SU-DHL-6 (cell line): ENCODE data around the gene C1orf35.

Experiments used
- H2AFZ ChIP-seq: fragments of 200-600 bp; sonication (generic); 2 replicates; pipeline ENCODE4 v1.6.1; 2014; ENCODE audit warnings: low read depth, mild to moderate bottlenecking, moderate library complexity, mixed read lengths, antibody characterized with exemption, low read length; ENCODE audit not compliant: severe bottlenecking
- H3F3A ChIP-seq: fragments of 200-600 bp; shearing (Covaris generic); 2 replicates; pipeline ENCODE4 v1.6.0; 2016; ENCODE audit warnings: antibody characterized with exemption, mild to moderate bottlenecking; ENCODE audit not compliant: insufficient read depth
- H3K27ac ChIP-seq: fragments of 200-600 bp; sonication (generic); 2 replicates; pipeline ENCODE4 v1.5.1; 2016; ENCODE audit warnings: low read depth, mild to moderate bottlenecking, low read length, moderate library complexity, mixed read lengths
- H3K27me3 ChIP-seq: fragments of 200-600 bp; sonication (generic), shearing (Covaris generic); 2 replicates; pipeline ENCODE4 v1.6.0; 2014; ENCODE audit warnings: mild to moderate bottlenecking, low read length
- H3K36me3 ChIP-seq: fragments of 200-600 bp; sonication (generic); 2 replicates; pipeline ENCODE4 v1.6.1; 2014; ENCODE audit warnings: mild to moderate bottlenecking, low read length, mixed read lengths
- H3K4me2 ChIP-seq: fragments of 300-600, 200-600 bp; shearing (Covaris generic), sonication (generic); 2 replicates; pipeline ENCODE4 v1.6.0; 2014; ENCODE audit warnings: low read length, low read depth, mild to moderate bottlenecking; ENCODE audit not compliant: poor library complexity, severe bottlenecking
- H3K4me3 ChIP-seq: fragments of 200-600 bp; sonication (generic); 2 replicates; pipeline ENCODE4 v1.5.1; 2014; ENCODE audit warnings: antibody characterized with exemption, low read length, mild to moderate bottlenecking, mixed read lengths; ENCODE audit not compliant: insufficient read depth, poor library complexity, severe bottlenecking
- H3K79me2 ChIP-seq: fragments of 200-600 bp; sonication (generic); 2 replicates; pipeline ENCODE4 v1.6.1; 2014; ENCODE audit warnings: mild to moderate bottlenecking, low read length, moderate library complexity; ENCODE audit not compliant: insufficient read depth
- H3K9ac ChIP-seq: fragments of 200-600 bp; sonication (generic); 2 replicates; pipeline ENCODE4 v1.7.0; 2014; ENCODE audit warnings: mild to moderate bottlenecking, low read length
- H3K9me2 ChIP-seq: fragments of 200-600 bp; sonication (generic); replicated peaks from 2 replicates; pipeline ENCODE4 v1.6.1; 2014; ENCODE audit warnings: low read length; ENCODE audit not compliant: insufficient read depth
- H3K9me3 ChIP-seq: fragments of 200-600 bp; sonication (generic); 2 replicates; pipeline ENCODE4 v1.6.1; 2014; ENCODE audit warnings: low read length, mixed read lengths; ENCODE audit not compliant: insufficient read depth
- H4K20me1 ChIP-seq: fragments of 200-600 bp; sonication (generic); 2 replicates; pipeline ENCODE4 v1.6.1; 2014; ENCODE audit warnings: low read depth, mild to moderate bottlenecking, antibody characterized with exemption, low read length, moderate library complexity, mixed read lengths
- EZH2phosphoT487 ChIP-seq: fragments of 200-600 bp; sonication (generic), shearing (Covaris generic); conservative IDR thresholded peaks from 2 replicates; pipeline ENCODE4 v1.6.1; 2018; ENCODE audit warnings: mild to moderate bottlenecking, antibody characterized with exemption, low read length, moderate library complexity, mixed read lengths
- TF ChIP-seq, protein P1 (sequence below): fragments of 200-600 bp; sonication (generic); IDR thresholded peaks from one replicate; pipeline ENCODE4 v1.5.1; 2017; ENCODE audit warnings: antibody characterized with exemption, mild to moderate bottlenecking, low read length, moderate library complexity; ENCODE audit not compliant: insufficient read depth, poor library complexity, severe bottlenecking

The C1orf35 gene

DNA sequence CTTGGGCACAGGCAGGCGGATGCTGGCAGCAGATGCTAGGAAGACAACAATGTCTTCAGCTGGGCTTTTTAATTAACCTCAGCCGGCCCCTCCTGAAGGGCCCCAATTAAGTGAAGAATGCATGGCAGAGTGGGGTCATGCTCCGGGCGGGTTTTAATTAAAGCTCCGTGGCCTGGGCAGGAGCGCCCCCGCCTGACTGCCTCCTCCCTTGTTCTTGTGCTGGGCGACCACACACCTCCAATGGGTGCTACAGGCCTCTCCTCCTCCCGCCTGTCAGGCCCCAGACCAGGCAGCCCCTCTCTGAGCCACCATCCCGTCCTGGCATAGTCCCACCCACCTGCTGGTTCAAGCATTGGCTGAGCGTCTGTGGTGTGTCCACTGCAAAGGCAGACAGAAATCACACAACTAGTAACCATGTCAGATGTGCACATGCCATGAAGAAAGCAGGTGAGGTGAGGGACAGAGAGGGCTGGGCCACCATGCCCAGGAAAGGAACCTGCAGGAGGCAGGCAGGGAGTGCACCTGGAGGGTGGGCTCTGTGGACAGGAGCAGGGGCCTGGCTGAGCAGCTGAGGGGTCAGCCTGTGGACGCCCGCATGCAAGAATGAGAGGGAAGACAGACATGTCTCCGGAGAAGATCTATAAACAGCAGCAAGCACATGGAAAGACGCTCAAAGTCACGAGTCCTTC, 29.1 kb downstream of the C1orf35 start:
- H3K79me2 ChIP-seq: no peaks in the 10 kb centered on the region
- no peak overlapping the region for H3K4me3 ChIP-seq
- no peaks in the 10 kb centered on the region for H3K36me3 ChIP-seq
- no peaks in the 10 kb centered on the region for H4K20me1 ChIP-seq
- no peaks in the 10 kb centered on the region for H3F3A ChIP-seq
- H3K9me2 ChIP-seq: no peaks in the 10 kb centered on the region
- no peak for TF ChIP-seq EZH2phosphoT487
- TF ChIP-seq, protein P1, sequence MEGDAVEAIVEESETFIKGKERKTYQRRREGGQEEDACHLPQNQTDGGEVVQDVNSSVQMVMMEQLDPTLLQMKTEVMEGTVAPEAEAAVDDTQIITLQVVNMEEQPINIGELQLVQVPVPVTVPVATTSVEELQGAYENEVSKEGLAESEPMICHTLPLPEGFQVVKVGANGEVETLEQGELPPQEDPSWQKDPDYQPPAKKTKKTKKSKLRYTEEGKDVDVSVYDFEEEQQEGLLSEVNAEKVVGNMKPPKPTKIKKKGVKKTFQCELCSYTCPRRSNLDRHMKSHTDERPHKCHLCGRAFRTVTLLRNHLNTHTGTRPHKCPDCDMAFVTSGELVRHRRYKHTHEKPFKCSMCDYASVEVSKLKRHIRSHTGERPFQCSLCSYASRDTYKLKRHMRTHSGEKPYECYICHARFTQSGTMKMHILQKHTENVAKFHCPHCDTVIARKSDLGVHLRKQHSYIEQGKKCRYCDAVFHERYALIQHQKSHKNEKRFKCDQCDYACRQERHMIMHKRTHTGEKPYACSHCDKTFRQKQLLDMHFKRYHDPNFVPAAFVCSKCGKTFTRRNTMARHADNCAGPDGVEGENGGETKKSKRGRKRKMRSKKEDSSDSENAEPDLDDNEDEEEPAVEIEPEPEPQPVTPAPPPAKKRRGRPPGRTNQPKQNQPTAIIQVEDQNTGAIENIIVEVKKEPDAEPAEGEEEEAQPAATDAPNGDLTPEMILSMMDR: no peak
- H3K9ac ChIP-seq: no peak overlapping the region
- H2AFZ ChIP-seq: no peak overlapping the region
- no peaks in the 10 kb centered on the region for H3K27me3 ChIP-seq
- no peaks in the 10 kb centered on the region for H3K9me3 ChIP-seq
- no peak overlapping the region for H3K27ac ChIP-seq
- no peak overlapping the region for H3K4me2 ChIP-seq

- H2AFZ ChIP-seq: no peak overlapping the region
- H4K20me1 ChIP-seq: no peaks in the 10 kb centered on the region
- H3K27ac ChIP-seq: no peak overlapping the region
- no peak overlapping the region for H3K4me3 ChIP-seq
- no peaks in the 10 kb centered on the region for H3K27me3 ChIP-seq
- H3K79me2 ChIP-seq: no peaks in the 10 kb centered on the region
- H3K9me3 ChIP-seq: no peaks in the 10 kb centered on the region
- no peak overlapping the region for H3K4me2 ChIP-seq
- H3F3A ChIP-seq: no peaks in the 10 kb centered on the region
- H3K9me2 ChIP-seq: no peaks in the 10 kb centered on the region
- no peak for TF ChIP-seq EZH2phosphoT487
- TF ChIP-seq, protein P1: no peak
- no peak overlapping the region for H3K9ac ChIP-seq
- no peaks in the 10 kb centered on the region for H3K36me3 ChIP-seq
Measured at GRCh38 chr1:228073061-228073856, 29.9 kb downstream of the C1orf35 start.

DNA sequence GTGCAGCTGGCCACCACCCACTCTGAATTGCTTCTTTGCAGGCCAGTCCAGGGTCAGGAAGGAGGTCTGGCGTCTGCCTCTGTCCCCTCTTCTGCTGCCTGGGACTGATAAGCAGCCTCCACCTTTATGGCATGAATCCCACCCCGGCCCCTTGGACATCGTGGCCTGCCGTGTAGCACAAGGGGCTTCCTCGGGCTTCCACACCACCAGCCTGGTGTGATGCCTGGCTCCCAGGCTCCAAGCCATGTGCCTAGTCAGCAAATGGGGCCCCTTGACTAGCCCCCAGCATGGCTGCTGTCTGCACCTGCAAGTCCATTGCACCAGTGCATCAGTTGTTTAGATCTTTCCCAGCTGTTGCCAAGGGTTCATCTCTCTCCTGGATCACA, 30.5 kb downstream of the C1orf35 start:
- Histone ChIP-seq H3K4me3 (no peak overlapping the region), H3K27me3 (no peaks in the 10 kb centered on the region), H4K20me1 (no peaks in the 10 kb centered on the region), H3F3A (no peaks in the 10 kb centered on the region), H3K9me3 (no peaks in the 10 kb centered on the region), H3K36me3 (no peaks in the 10 kb centered on the region), H3K4me2 (no peak overlapping the region), H3K9me2 (no peaks in the 10 kb centered on the region), H3K9ac (no peak overlapping the region), H2AFZ (no peak overlapping the region), H3K79me2 (no peaks in the 10 kb centered on the region), H3K27ac (no peak overlapping the region)
- no peak for TF ChIP-seq EZH2phosphoT487
- TF ChIP-seq, protein P1: no peak
